ENCODE results near the gene OR4F6. TPM values are rescaled to one million over a fixed set of nuclear protein-coding genes. Genes with fewer than 3 reads are reported as not detected.
A peak's percentile ranks its signal among the peaks of the same experiment; 100 is the strongest.

Gene OR4F6
- total RNA-seq, 1 experiment from 2014 or later = not detected

GRCh38 chr15:101804941-101805340 lies 1.6 kb downstream of the OR4F6 start:
- no peak for DNase-seq (ENCODE audit: low spot score)

DNA sequence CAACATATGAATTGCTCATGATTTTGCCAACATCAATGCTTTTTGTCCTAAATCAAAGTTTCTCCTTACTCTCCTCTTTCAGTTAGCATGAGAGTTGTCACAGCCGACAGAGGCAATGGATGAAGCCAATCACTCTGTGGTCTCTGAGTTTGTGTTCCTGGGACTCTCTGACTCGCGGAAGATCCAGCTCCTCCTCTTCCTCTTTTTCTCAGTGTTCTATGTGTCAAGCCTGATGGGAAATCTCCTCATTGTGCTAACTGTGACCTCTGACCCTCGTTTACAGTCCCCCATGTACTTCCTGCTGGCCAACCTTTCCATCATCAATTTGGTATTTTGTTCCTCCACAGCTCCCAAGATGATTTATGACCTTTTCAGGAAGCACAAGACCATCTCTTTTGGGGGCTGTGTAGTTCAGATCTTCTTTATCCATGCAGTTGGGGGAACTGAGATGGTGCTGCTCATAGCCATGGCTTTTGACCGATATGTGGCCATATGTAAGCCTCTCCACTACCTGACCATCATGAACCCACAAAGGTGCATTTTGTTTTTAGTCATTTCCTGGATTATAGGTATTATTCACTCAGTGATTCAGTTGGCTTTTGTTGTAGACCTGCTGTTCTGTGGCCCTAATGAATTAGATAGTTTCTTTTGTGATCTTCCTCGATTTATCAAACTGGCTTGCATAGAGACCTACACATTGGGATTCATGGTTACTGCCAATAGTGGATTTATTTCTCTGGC lies 2.5 kb downstream of the OR4F6 start:
- no peak for DNase-seq (ENCODE audit: low spot score)

GRCh38 chr15:101807345-101807945 lies 4.1 kb downstream of the OR4F6 start:
- DNase-seq (ENCODE audit: low spot score) = peak; percentile 53

- DNase-seq (ENCODE audit: low spot score) = peak; percentile 39
Observed at GRCh38 chr15:101808201-101808600, 4.9 kb downstream of the OR4F6 start.

DNA sequence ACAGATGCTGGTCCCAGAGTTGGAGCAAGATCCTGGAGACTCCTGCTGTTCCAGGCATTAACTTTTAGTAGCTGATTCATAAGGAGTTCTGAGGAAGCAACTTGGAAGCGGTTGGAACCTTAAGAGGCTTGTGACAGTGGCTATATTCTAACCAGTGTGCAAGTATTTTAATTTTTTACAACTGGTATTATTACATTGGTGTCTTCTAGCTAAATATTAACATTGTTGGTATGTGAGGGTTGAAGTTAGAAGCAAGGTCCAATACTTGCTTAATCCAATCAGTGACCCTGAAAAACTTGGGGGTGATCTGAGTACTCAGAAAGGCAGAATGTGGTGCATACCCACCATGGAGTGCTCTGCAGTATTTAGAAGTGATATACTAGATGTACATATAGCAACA lies 7.1 kb downstream of the OR4F6 start:
- DNase-seq (ENCODE audit: low spot score) = no peak

DNA sequence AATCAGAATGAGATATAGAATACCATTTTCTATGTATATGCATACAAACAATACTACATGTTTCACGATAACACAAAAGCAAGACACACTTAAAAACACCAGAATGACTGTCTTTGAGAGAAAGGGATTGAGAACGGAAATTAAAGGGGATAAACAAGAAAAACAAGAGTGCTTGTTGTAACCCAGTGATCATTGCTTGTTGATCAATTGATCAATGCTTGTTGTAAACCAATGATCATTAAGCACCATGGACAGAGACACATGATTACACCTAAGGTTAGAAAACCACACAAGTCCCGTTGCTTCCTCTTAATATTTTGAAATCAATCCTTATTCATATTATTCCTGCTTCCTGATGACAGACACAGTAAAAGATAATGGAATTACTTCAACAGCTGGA lies 7.6 kb downstream of the OR4F6 start:
- no peak for DNase-seq (ENCODE audit: low spot score)

DNA sequence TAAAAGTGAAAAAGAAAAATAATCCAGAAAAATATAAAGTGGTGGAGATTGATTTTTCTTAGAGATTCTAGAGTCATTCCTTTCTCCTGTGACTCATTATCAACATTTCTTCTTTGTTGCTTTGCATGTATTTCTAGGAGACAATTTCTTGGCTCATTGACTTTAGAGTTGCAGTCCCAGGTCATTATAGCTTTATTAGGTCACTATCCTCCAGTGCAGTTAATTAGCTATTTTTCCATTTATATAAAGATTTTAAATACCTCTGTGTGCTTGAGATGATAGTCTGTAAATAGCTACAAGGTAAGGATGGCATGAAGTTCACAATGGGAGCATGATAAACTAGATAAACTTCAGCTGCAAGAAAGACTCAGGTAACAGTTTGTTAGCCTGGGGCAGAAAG lies 8.6 kb downstream of the OR4F6 start, which contains the start of gene OR4F15:
Gene OR4F15 (plus strand): TSS at position 301 of the 400 bp plus-strand sequence. CDS start 5,985 bp downstream, outside the sequence.
- DNase-seq (ENCODE audit: low spot score) = no peak

DNA sequence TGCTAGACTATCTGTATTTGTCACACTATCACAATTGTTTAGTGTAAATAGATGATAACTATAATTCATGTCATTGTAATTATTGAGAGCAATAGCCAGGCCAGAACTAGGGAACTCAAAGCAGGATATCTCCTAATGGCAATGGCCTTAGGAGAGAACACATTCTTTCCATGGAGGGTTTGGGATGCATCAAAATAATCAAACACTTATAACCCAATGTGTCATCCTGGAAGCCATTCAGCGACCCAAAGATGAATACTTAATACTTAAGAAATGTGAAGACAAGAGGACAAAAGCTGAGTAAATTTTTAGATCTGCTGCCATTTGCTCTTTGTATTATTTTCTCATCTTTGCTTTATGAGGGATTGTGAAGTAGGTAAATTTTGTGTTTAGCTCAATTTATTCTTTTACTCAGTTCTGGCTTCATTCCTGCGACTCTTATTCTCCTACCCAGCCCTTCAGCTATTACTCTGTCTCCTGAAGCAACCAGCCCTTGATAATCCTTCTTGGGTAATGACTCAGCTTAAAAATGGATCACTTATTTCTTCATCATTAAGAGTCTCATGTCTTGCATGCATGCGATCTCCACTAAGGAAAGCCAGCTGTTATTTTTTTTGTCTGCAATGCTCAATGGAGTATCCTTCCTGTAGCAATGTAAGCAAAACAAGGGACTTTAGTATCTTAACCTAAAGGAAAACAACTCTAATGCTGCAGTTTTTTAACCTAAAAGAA lies 10.7 kb downstream of the OR4F6 start:
- peak; percentile 47 for DNase-seq (ENCODE audit: low spot score)

DNA sequence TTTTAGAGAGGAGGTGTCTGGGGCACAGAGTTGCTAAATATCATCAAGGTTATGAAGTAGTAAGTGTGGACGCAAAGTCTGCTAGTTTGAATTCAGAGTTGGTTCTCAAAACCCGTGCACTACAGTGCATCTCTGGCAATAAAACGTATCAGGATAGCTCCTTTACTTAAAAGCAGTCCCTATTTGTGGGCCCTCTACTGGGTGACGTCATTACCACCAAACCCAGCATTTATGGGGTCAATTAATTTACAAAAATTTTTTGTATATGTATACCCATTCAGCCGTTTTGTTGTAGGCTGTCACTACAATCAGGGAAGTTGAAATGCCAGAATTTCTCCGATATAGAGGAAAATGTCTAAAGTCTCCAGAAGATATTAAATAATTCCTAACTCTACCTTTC lies 17.5 kb downstream of the OR4F6 start:
- no peak for DNase-seq (ENCODE audit: low spot score)

DNA sequence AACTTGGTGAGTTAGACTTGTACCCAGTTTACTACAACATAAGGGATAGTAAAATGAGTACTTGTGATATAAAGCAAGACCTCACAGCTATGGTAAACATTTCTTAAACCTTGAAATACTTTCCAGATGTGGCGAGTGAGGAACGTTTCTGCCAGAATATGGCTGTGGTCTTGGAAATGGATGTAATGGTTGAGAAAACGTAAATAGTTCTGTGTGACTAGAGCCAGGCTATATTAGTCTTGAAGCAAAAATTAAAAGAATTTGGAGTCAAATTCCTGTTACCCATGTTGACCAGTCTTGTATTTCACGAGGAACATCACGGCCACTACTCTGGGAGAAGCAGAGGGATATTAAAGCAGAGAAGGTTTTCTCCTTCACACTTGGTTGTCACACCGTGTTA lies 23.9 kb downstream of the OR4F6 start:
- DNase-seq (ENCODE audit: low spot score) = peak; percentile 51

- DNase-seq (ENCODE audit: low spot score) = no peak
Observed at GRCh38 chr15:101828774-101829173, 25.5 kb downstream of the OR4F6 start.

DNA sequence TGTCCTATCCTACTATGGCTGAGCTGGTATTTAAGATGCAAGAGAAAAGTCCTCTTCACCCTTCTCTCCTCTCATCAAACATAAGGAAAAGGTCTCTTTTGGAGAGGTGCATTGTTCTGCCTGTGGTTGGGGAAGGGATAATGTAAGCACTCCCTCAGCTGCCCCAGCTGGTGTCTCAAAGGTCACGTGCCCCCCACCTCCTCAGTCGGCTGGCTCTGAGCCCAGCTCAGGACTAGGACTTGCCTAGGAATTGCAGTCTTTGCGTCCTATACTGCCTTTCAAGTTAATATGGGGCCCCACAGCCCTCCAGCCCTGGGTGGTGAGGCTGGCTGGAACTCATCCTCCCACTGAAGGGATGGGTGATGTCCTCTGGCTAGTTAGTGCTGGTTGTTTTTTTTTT lies 38.3 kb downstream of the OR4F6 start:
- DNase-seq (ENCODE audit: low spot score) = no peak

DNA sequence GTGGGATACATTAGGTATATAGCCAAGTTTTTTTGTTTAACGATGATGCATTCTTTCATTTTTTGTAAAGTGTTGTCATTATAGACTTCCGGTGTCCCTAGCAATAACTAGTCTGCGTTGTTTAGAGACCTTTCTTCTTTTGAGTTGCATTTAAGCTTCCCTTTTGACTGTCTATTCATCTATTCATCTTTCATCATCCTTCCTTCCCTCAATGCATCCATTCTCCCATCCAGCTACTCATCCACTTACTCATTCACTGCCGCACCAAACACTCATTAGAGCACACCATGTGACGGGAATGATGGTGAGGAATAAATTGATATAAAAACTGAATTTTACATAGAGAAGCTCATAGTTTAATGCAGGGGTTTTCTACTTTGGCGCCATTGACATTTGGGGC lies 41.6 kb downstream of the OR4F6 start:
- no peak for DNase-seq (ENCODE audit: low spot score)

DNA sequence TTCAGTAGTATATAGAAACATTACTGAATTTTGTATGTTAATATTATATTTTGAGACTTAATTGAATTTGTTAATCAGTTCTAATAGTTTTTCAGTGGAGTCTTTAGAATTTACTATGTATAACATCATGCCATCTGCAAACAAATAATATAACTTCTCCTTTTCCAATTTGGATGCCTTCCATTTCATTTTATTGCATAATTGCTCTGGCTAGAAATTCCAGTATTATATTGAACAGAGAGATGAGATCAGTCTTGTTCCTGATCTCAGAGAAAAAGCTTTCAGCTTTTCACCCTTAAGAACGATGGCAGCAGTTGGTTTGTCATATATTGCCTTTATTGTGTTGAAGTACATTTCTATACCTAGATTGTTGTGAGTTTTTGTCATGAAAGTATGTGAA lies 49.0 kb downstream of the OR4F6 start:
- no peak for DNase-seq (ENCODE audit: low spot score)

Other genes starting within 250 kb of the OR4F6 start
- 47.9 and 50.3 TPM in 2 replicates for gene TM2D3, start 151.1 kb upstream of the OR4F6 start, total RNA-seq (2014; rRNA removed; shearing (Covaris generic))
- gene TARS3, start 79.0 kb upstream of the OR4F6 start, total RNA-seq (2014; rRNA removed; shearing (Covaris generic)) = 5.7 and 8.2 TPM in 2 replicates
- not detected in 2 replicates for gene OR4F15, start 8.7 kb downstream of the OR4F6 start, total RNA-seq (2014; rRNA removed; shearing (Covaris generic))